Measurements from ENCODE around the gene ATG16L2.
"Not testable (repeated sequence)": the region's sequence is repeated elsewhere in the genome, so short reads cannot be mapped to it uniquely, and the experiment has no call there.

ATG16L2 gene

GRCh38 chr11:72820439-72821139 is 6.4 kb downstream of the ATG16L2 start:
- peaks cover 19% of the 10 kb centered on the region for H3K4me1 Mint-ChIP-seq (ENCODE audit: low read depth)
- DNase-seq (ENCODE audit: low spot score): no peak
- no peaks in the 10 kb centered on the region for H3K9me3 Mint-ChIP-seq
- no peak overlapping the region for H3K4me3 Mint-ChIP-seq
- peaks cover 63% of the 10 kb centered on the region for H3K36me3 Mint-ChIP-seq (ENCODE audit: low read depth)
- H3K27ac Mint-ChIP-seq: peak overlapping the region; percentile 21
- H3K27me3 Mint-ChIP-seq (ENCODE audit: low read depth): no peaks in the 10 kb centered on the region

- Mint-ChIP-seq H3K4me3 (no peak overlapping the region), H3K27me3 (ENCODE audit: low read depth) (no peaks in the 10 kb centered on the region), H3K4me1 (ENCODE audit: low read depth) (peaks cover 12% of the 10 kb centered on the region), H3K9me3 (no peaks in the 10 kb centered on the region), H3K36me3 (ENCODE audit: low read depth) (peaks cover 58% of the 10 kb centered on the region), H3K27ac (no peak overlapping the region)
- no peak for DNase-seq (ENCODE audit: low spot score)
Observed at GRCh38 chr11:72821221-72821919, 7.2 kb downstream of the ATG16L2 start.

GRCh38 chr11:72821920-72822799 is 7.9 kb downstream of the ATG16L2 start:
- no peak overlapping the region for H3K4me3 Mint-ChIP-seq
- H3K4me1 Mint-ChIP-seq (ENCODE audit: low read depth): peaks cover 10% of the 10 kb centered on the region
- H3K27ac Mint-ChIP-seq: no peak overlapping the region
- peak; percentile 59 for DNase-seq (ENCODE audit: low spot score)
- H3K36me3 Mint-ChIP-seq (ENCODE audit: low read depth): peaks cover 58% of the 10 kb centered on the region
- H3K27me3 Mint-ChIP-seq (ENCODE audit: low read depth): no peaks in the 10 kb centered on the region
- H3K9me3 Mint-ChIP-seq: no peaks in the 10 kb centered on the region

- H3K4me3 Mint-ChIP-seq: no peak overlapping the region
- peaks cover 52% of the 10 kb centered on the region for H3K36me3 Mint-ChIP-seq (ENCODE audit: low read depth)
- no peak overlapping the region for H3K27ac Mint-ChIP-seq
- no peaks in the 10 kb centered on the region for H3K27me3 Mint-ChIP-seq (ENCODE audit: low read depth)
- no peak for DNase-seq (ENCODE audit: low spot score)
- H3K9me3 Mint-ChIP-seq: no peaks in the 10 kb centered on the region
- H3K4me1 Mint-ChIP-seq (ENCODE audit: low read depth): peaks cover 9% of the 10 kb centered on the region
Observed at GRCh38 chr11:72823105-72823804, 9.0 kb downstream of the ATG16L2 start.

GRCh38 chr11:72824020-72824419 is 9.8 kb downstream of the ATG16L2 start:
- no peak for DNase-seq (ENCODE audit: low spot score)
- peaks cover 5% of the 10 kb centered on the region for H3K4me1 Mint-ChIP-seq (ENCODE audit: low read depth)
- no peak overlapping the region for H3K4me3 Mint-ChIP-seq
- H3K27me3 Mint-ChIP-seq (ENCODE audit: low read depth): no peaks in the 10 kb centered on the region
- peaks cover 49% of the 10 kb centered on the region for H3K36me3 Mint-ChIP-seq (ENCODE audit: low read depth)
- no peaks in the 10 kb centered on the region for H3K9me3 Mint-ChIP-seq
- no peak overlapping the region for H3K27ac Mint-ChIP-seq

- Mint-ChIP-seq H3K27ac (peak overlapping the region; percentile 50), H3K36me3 (ENCODE audit: low read depth) (peaks cover 51% of the 10 kb centered on the region), H3K27me3 (ENCODE audit: low read depth) (no peaks in the 10 kb centered on the region)
Observed at GRCh38 chr11:72824811-72825505, 10.7 kb downstream of the ATG16L2 start.

GRCh38 chr11:72825661-72826060 is 11.4 kb downstream of the ATG16L2 start:
- Mint-ChIP-seq H3K27me3 (ENCODE audit: low read depth) (no peaks in the 10 kb centered on the region), H3K36me3 (ENCODE audit: low read depth) (peaks cover 50% of the 10 kb centered on the region), H3K9me3 (no peaks in the 10 kb centered on the region), H3K4me3 (no peak overlapping the region), H3K27ac (peak overlapping the region; percentile 50), H3K4me1 (ENCODE audit: low read depth) (peaks cover 3% of the 10 kb centered on the region)
- no peak for DNase-seq (ENCODE audit: low spot score)

More at GRCh38 chr11:72824811-72825505, 10.7 kb downstream of the ATG16L2 start:
- Mint-ChIP-seq H3K4me1 (ENCODE audit: low read depth) (peaks cover 3% of the 10 kb centered on the region), H3K4me3 (no peak overlapping the region), H3K9me3 (no peaks in the 10 kb centered on the region)
- DNase-seq (ENCODE audit: low spot score): no peak

- Mint-ChIP-seq H3K4me3 (no peak overlapping the region), H3K9me3 (no peaks in the 10 kb centered on the region), H3K27ac (no peak overlapping the region), H3K4me1 (ENCODE audit: low read depth) (peaks cover 3% of the 10 kb centered on the region), H3K27me3 (ENCODE audit: low read depth) (no peaks in the 10 kb centered on the region), H3K36me3 (ENCODE audit: low read depth) (peaks cover 50% of the 10 kb centered on the region)
- no peak for DNase-seq (ENCODE audit: low spot score)
Observed at GRCh38 chr11:72826191-72826941, 12.2 kb downstream of the ATG16L2 start.

GRCh38 chr11:72826942-72827480 is 12.8 kb downstream of the ATG16L2 start:
- Mint-ChIP-seq H3K4me3 (no peak overlapping the region), H3K27me3 (ENCODE audit: low read depth) (no peaks in the 10 kb centered on the region), H3K27ac (peak overlapping the region; percentile 36), H3K36me3 (ENCODE audit: low read depth) (peaks cover 56% of the 10 kb centered on the region), H3K4me1 (ENCODE audit: low read depth) (peaks cover 6% of the 10 kb centered on the region), H3K9me3 (no peaks in the 10 kb centered on the region)
- no peak for DNase-seq (ENCODE audit: low spot score)

- not testable (repeated sequence) for H3K27me3 Mint-ChIP-seq (ENCODE audit: low read depth); DNase-seq (ENCODE audit: low spot score); H3K9me3 Mint-ChIP-seq; H3K4me1 Mint-ChIP-seq (ENCODE audit: low read depth); H3K4me3 Mint-ChIP-seq
- H3K27ac Mint-ChIP-seq: peak overlapping the region; percentile 57
- peaks cover 54% of the 10 kb centered on the region for H3K36me3 Mint-ChIP-seq (ENCODE audit: low read depth)
Observed at GRCh38 chr11:72827656-72828055, 13.4 kb downstream of the ATG16L2 start.

- no peak for DNase-seq (ENCODE audit: low spot score)
- peak overlapping the region; percentile 57 for H3K27ac Mint-ChIP-seq
- no peaks in the 10 kb centered on the region for H3K9me3 Mint-ChIP-seq
- H3K4me3 Mint-ChIP-seq: no peak overlapping the region
- H3K36me3 Mint-ChIP-seq (ENCODE audit: low read depth): peaks cover 51% of the 10 kb centered on the region
- peaks cover 6% of the 10 kb centered on the region for H3K4me1 Mint-ChIP-seq (ENCODE audit: low read depth)
- H3K27me3 Mint-ChIP-seq (ENCODE audit: low read depth): no peaks in the 10 kb centered on the region
Observed at GRCh38 chr11:72828081-72828567, 13.9 kb downstream of the ATG16L2 start.

GRCh38 chr11:72828692-72829101 is 14.5 kb downstream of the ATG16L2 start:
- H3K36me3 Mint-ChIP-seq (ENCODE audit: low read depth): peaks cover 46% of the 10 kb centered on the region
- H3K27ac Mint-ChIP-seq: no peak overlapping the region
- H3K4me1 Mint-ChIP-seq (ENCODE audit: low read depth): peaks cover 6% of the 10 kb centered on the region
- H3K9me3 Mint-ChIP-seq: no peaks in the 10 kb centered on the region
- no peaks in the 10 kb centered on the region for H3K27me3 Mint-ChIP-seq (ENCODE audit: low read depth)
- no peak overlapping the region for H3K4me3 Mint-ChIP-seq
- no peak for DNase-seq (ENCODE audit: low spot score)
